GM12878 (cell line): ENCODE measurements around the gene PRM3. TPM values are rescaled to one million over a fixed set of nuclear protein-coding genes. Genes with fewer than 3 reads are reported as not detected.
A peak's percentile ranks its signal among the peaks of the same experiment; 100 is the strongest.

Experiments
- ATF7 ChIP-seq: fragments of 450-650 bp; IDR thresholded peaks from 2 replicates; pipeline ENCODE4 v1.6.1; 2016; ENCODE audit warnings: low read depth, mild to moderate bottlenecking
- CEBPB ChIP-seq, 2 experiments: fragments of 150-350 bp in 1 of 2; IDR thresholded peaks; 2 replicates each; pipeline ENCODE4 v1.6.1; 2012 to 2014; ENCODE audit warnings: low read depth in 2 of 2, low read length in 2 of 2, borderline replicate concordance in 1 of 2, inconsistent platforms in 1 of 2
- CHD1 ChIP-seq: IDR thresholded peaks from 2 replicates; pipeline ENCODE4 v1.6.1; 2012; ENCODE audit warnings: low read depth, low read length, improper control_type of control experiment
- CHD2 ChIP-seq: IDR thresholded peaks from 2 replicates; pipeline ENCODE4 v1.6.1; 2011; ENCODE audit warnings: low read depth, low read length, improper control_type of control experiment, borderline replicate concordance
- CREM ChIP-seq: IDR thresholded peaks from 2 replicates; pipeline ENCODE4 v1.6.1; 2014; ENCODE audit warnings: antibody characterized with exemption, low read depth
- E2F8 ChIP-seq: fragments of 450-650 bp; IDR thresholded peaks from 2 replicates; pipeline ENCODE4 v1.6.1; 2018; ENCODE audit warnings: mild to moderate bottlenecking, low read depth, moderate library complexity; ENCODE audit not compliant: partially characterized antibody
- ELK1 ChIP-seq: IDR thresholded peaks from 2 replicates; pipeline ENCODE4 v1.6.1; 2012; ENCODE audit warnings: low read depth, low read length, improper control_type of control experiment
- HDAC2 ChIP-seq: fragments of 200-600 bp; sonication (generic); IDR thresholded peaks from 2 replicates; pipeline ENCODE4 v1.6.1; 2017
- KDM1A ChIP-seq: fragments of 200-600 bp; sonication (generic); IDR thresholded peaks from 2 replicates; pipeline ENCODE4 v1.6.1; 2016; ENCODE audit warnings: borderline replicate concordance
- MTA3 ChIP-seq: IDR thresholded peaks from 2 replicates; pipeline ENCODE4 v1.6.1; 2012; ENCODE audit warnings: low read length, inconsistent platforms, borderline replicate concordance
- MYB ChIP-seq: fragments of 150-350 bp; IDR thresholded peaks from 2 replicates; pipeline ENCODE4 v1.6.1; 2014; ENCODE audit warnings: mild to moderate bottlenecking, low read depth, low read length, borderline replicate concordance
- NFYA ChIP-seq: IDR thresholded peaks from 2 replicates; pipeline ENCODE4 v1.6.1; 2011; ENCODE audit warnings: low read depth, mild to moderate bottlenecking, low read length, improper control_type of control experiment, borderline replicate concordance
- NR2F1 ChIP-seq: fragments of 450-650 bp; conservative IDR thresholded peaks from 2 replicates; pipeline ENCODE4 v1.6.1; 2017; ENCODE audit warnings: mild to moderate bottlenecking
- PML ChIP-seq: IDR thresholded peaks from 2 replicates; pipeline ENCODE4 v1.6.1; 2012; ENCODE audit warnings: low read length, inconsistent platforms
- RAD21 ChIP-seq: IDR thresholded peaks from 2 replicates; pipeline ENCODE4 v1.6.1; 2011; ENCODE audit warnings: mild to moderate bottlenecking, low read depth, low read length, moderate library complexity; ENCODE audit not compliant: insufficient read depth
- RELB ChIP-seq: fragments of 450-650 bp; IDR thresholded peaks from 2 replicates; pipeline ENCODE4 v1.6.1; 2017; ENCODE audit warnings: low read depth, mild to moderate bottlenecking, moderate library complexity
- RFX5 ChIP-seq: IDR thresholded peaks from 2 replicates; pipeline ENCODE4 v1.6.1; 2011; ENCODE audit warnings: low read depth, low read length, improper control_type of control experiment
- SIN3A ChIP-seq: IDR thresholded peaks from 2 replicates; pipeline ENCODE4 v1.6.1; 2012; ENCODE audit warnings: low read depth, low read length, improper control_type of control experiment
- SIX5 ChIP-seq: IDR thresholded peaks from 2 replicates; pipeline ENCODE4 v1.6.1; 2011; ENCODE audit warnings: mild to moderate bottlenecking, low read depth, low read length, moderate library complexity; ENCODE audit not compliant: severe bottlenecking
- ZNF687 ChIP-seq: fragments of 450-650 bp; IDR thresholded peaks from 2 replicates; pipeline ENCODE4 v1.6.1; 2017; ENCODE audit warnings: mild to moderate bottlenecking, moderate library complexity
- ZSCAN29 ChIP-seq: fragments of 450-650 bp; IDR thresholded peaks from 2 replicates; pipeline ENCODE4 v1.6.1; 2017; ENCODE audit warnings: mild to moderate bottlenecking, moderate library complexity
- ZZZ3 ChIP-seq: IDR thresholded peaks from 2 replicates; pipeline ENCODE4 v1.6.1; 2011; ENCODE audit warnings: low read depth; ENCODE audit not compliant: control insufficient read depth, insufficient read length
- polyA plus RNA-seq, 11 experiments: library from polyadenylated mRNA; depleted of rRNA in 4 of 11; unstranded in 6 of 11; stranded (reverse) in 5 of 11; fragments of >200 nt; fragmentation: Nextera tagmentation in 4 of 11; fragmentation: Illumina TruSeq in 1 of 11; extraction: Ambion mirVana in 4 of 11; extraction: Trizol in 1 of 11; gene quantifications; 1 replicate in 1 of 11; 2 replicates in 10 of 11; pipeline versions ENCODE4 v1.2.1 to v1.2.3, GENCODE V29; 2011 to 2016; ENCODE audit warnings: inconsistent platforms in 2 of 11, missing spikeins in 2 of 11, low read depth in 1 of 11
- total RNA-seq, 4 experiments: library from RNA; depleted of rRNA in 3 of 4; stranded (reverse); fragments of >200 nt in 3 of 4; fragmentation: Illumina TruSeq in 1 of 4; extraction: Trizol in 1 of 4; gene quantifications; 2 replicates each; pipeline versions ENCODE4 v1.2.1 to v1.2.3, GENCODE V29; 2013 to 2021

Gene PRM3
- total and polyA plus RNA-seq, 10 of the 15 experiments (the other 5 are each of a cell fraction or from before 2014, with no cell fraction given), result not detected

- TF ChIP-seq RELB (peak; percentile 77), HDAC2 (no peak), ZNF687 (no peak; the same call in none of the 2 replicates), ZZZ3 (no peak), RFX5 (no peak), KDM1A (no peak), CHD2 (peak; percentile 69; the same call in 1 of the 2 replicates), PML (no peak), RAD21 (no peak), CEBPB (IDR thresholded peaks at IDR 0.05; ENCODE audit: borderline replicate concordance in 1 of 2, low read depth in 2 of 2, low read length in 2 of 2) (peak in 1 of 2 experiments; percentile 30; a peak in 1 of 4 replicates), NR2F1 (peak; percentile 74), MTA3 (no peak), E2F8 (no peak), SIX5 (no peak), CHD1 (no peak), MYB (no peak), NFYA (no peak), ATF7 (peak; percentile 64), CREM (peak; percentile 82; the same call in 1 of the 2 replicates), ELK1 (peak; percentile 34; the same call in 1 of the 2 replicates), ZSCAN29 (no peak), SIN3A (no peak)
Observed at GRCh38 chr16:11310997-11311561, 37.6 kb upstream of the PRM3 start (continued).
